Esophagus muscularis mucosa (tissue), 4 donors: ENCODE results near the gene ZNF598. TPM values are rescaled to one million over a fixed set of nuclear protein-coding genes. Genes with fewer than 3 reads are reported as not detected.

Experiments
- DNase-seq: peaks from one replicate; pipeline ENCODE4 v3.0.0-alpha.2; 2017; ENCODE audit errors: extremely low spot score
- H3K27ac ChIP-seq, 4 donors: fragments of 200-600 bp; sonication (generic); replicated peaks in 1 of 4; 1 replicate in 3 of 4; 2 replicates in 1 of 4; pipeline ENCODE4 v1.5.1; 2016 to 2019; ENCODE audit warnings: mild to moderate bottlenecking in 1 of 4
- H3K27me3 ChIP-seq, 4 donors: fragments of 200-600 bp; sonication (generic); one replicate each; pipeline versions ENCODE4 v1.5.1 to v1.6.0; 2016 to 2019
- H3K36me3 ChIP-seq, 4 donors: fragments of 200-600 bp; sonication (generic); one replicate each; pipeline ENCODE4 v1.5.1; 2016 to 2019
- H3K4me1 ChIP-seq, 4 donors: fragments of 200-600 bp; sonication (generic); one replicate each; pipeline ENCODE4 v1.5.1; 2016 to 2019
- H3K4me3 ChIP-seq, 4 donors: fragments of 200-600 bp; sonication (generic); 1 replicate in 2 of 4; 2 replicates in 2 of 4; pipeline ENCODE4 v1.5.1; 2016 to 2019; ENCODE audit warnings: mild to moderate bottlenecking in 4 of 4, moderate library complexity in 1 of 4
- H3K9me3 ChIP-seq, 4 donors: fragments of 200-600 bp; sonication (generic); 1 replicate in 3 of 4; 2 replicates in 1 of 4; pipeline ENCODE4 v1.5.1; 2016 to 2019
- CTCF ChIP-seq, 3 experiments: fragments of 200-600 bp in 2 of 3; fragments of 450-650 bp in 1 of 3; sonication (generic) in 2 of 3; IDR thresholded peaks; one replicate each; pipeline ENCODE4 v1.5.1; 2017 to 2019; ENCODE audit warnings: antibody characterized with exemption in 3 of 3, mild to moderate bottlenecking in 2 of 3, moderate library complexity in 1 of 3
- EP300 ChIP-seq: sonication (generic); formaldehyde crosslinking; IDR thresholded peaks from one replicate; pipeline ENCODE4 v1.6.1; 2017; ENCODE audit warnings: antibody characterized with exemption
- POLR2A ChIP-seq: fragments of 450-650 bp; IDR thresholded peaks from one replicate; pipeline ENCODE4 v1.6.1; 2017; ENCODE audit warnings: antibody characterized with exemption, moderate library complexity, mild to moderate bottlenecking, low read depth
- POLR2AphosphoS5 ChIP-seq, 2 donors: sonication (generic); formaldehyde crosslinking; IDR thresholded peaks; one replicate each; pipeline ENCODE4 v1.6.1; 2017; ENCODE audit warnings: antibody characterized with exemption in 2 of 2
- WGBS: methylation state at CpG from one replicate; pipeline ENCODE4 v1.1.5; 2018; 5-methylcytosine and 5-hydroxymethylcytosine counted together
- intact Hi-C: fragments of 100-400 bp; cut with DNase I; formaldehyde crosslinking; loops from one replicate; pipeline ENCODE4 v1.15.1; 2023
- total RNA-seq, 4 donors: library from RNA; depleted of rRNA; stranded (reverse); fragments of >200 nt; gene quantifications; one replicate each; pipeline versions ENCODE4 v1.1.0 to v1.2.1, GENCODE V29; 2016

Gene ZNF598
- total RNA-seq, 4 donors from 2014 or later = 23.3 to 46.5 (median 34.9) TPM

- H3K36me3 ChIP-seq = peaks cover 0 to 23% (median 18%) of the 10 kb centered on the region in 4 donors
- TF ChIP-seq POLR2AphosphoS5 (IDR thresholded peaks at IDR 0.05) (peak in 1 of 2 donors; percentile 4), CTCF (IDR thresholded peaks at IDR 0.05) (no peak)
- H3K9me3 ChIP-seq = no peaks in the 10 kb centered on the region
- intact Hi-C loops = no loop called here
- peaks cover 0 to 3% (median 0%) of the 10 kb centered on the region in 4 donors for H3K27me3 ChIP-seq
- no peak for DNase-seq
- peak overlapping the region; percentile 75 to 81 (median 77) for H3K27ac ChIP-seq
- H3K4me1 ChIP-seq = peaks cover 45 to 82% (median 78%) of the 10 kb centered on the region in 4 donors
- 8% methylated on average over 43 of the region's 76 CpGs for WGBS
- H3K4me3 ChIP-seq = peak overlapping the region; percentile 78 to 87 (median 80)
Observed at GRCh38 chr16:2027024-2028010, 17.7 kb upstream of the ZNF598 start.

GRCh38 chr16:2026461-2027023, 16.9 kb upstream of the ZNF598 start, which contains the start of gene NHERF2:
Gene NHERF2, plus strand, starts transcription at chr16:2026902. Its CDS starts 104 bp downstream, at chr16:2027006.
- Histone ChIP-seq H3K4me3 (peak within 1 kb of the TSS; percentile 78 to 87 (median 80)), H3K9me3 (no peaks in the 10 kb centered on the region), H3K4me1 (peaks cover 42 to 77% (median 73%) of the 10 kb centered on the region in 4 donors), H3K27me3 (peaks cover 0 to 11% (median 0%) of the 10 kb centered on the region in 4 donors), H3K36me3 (peaks cover 0 to 22% (median 15%) of the 10 kb centered on the region in 4 donors), H3K27ac (peak within 1 kb of the TSS; percentile 75 to 81 (median 77))
- intact Hi-C loops = no loop called here
- WGBS = 35% methylated on average over 9 of the region's 59 CpGs
- no peak for DNase-seq
- no peak for TF ChIP-seq POLR2A
- TF ChIP-seq CTCF (IDR thresholded peaks at IDR 0.05) = no peak
- TF ChIP-seq EP300 = no peak
- no peak for TF ChIP-seq POLR2AphosphoS5 (IDR thresholded peaks at IDR 0.05)

GRCh38 chr16:2025878-2026460, 16.3 kb upstream of the ZNF598 start:
- DNase-seq = no peak
- no peak for TF ChIP-seq CTCF (IDR thresholded peaks at IDR 0.05)
- TF ChIP-seq EP300 = no peak
- intact Hi-C loops = no loop called here
- peaks cover 0 to 16% (median 13%) of the 10 kb centered on the region in 4 donors for H3K36me3 ChIP-seq
- H3K27ac ChIP-seq = peak overlapping the region; percentile 67 to 77 (median 73)
- H3K4me1 ChIP-seq = peaks cover 42 to 77% (median 73%) of the 10 kb centered on the region in 4 donors
- H3K4me3 ChIP-seq = peak overlapping the region; percentile 78 to 87 (median 80)
- H3K9me3 ChIP-seq = no peaks in the 10 kb centered on the region
- WGBS = 86% methylated on average over 13 of the region's 16 CpGs
- H3K27me3 ChIP-seq = peaks cover 0 to 16% (median 4%) of the 10 kb centered on the region in 4 donors

GRCh38 chr16:2025251-2025650, 15.6 kb upstream of the ZNF598 start:
- intact Hi-C loops = no loop called here
- DNase-seq = no peak
- no peak overlapping the region for H3K4me3 ChIP-seq
- H3K9me3 ChIP-seq = no peaks in the 10 kb centered on the region
- 100% methylated on average over 4 of the region's 14 CpGs for WGBS
- H3K4me1 ChIP-seq = peaks cover 44 to 79% (median 77%) of the 10 kb centered on the region in 4 donors
- no peak overlapping the region for H3K27ac ChIP-seq
- TF ChIP-seq EP300 = no peak
- TF ChIP-seq POLR2A = no peak
- no peak for TF ChIP-seq CTCF (IDR thresholded peaks at IDR 0.05)
- no peak for TF ChIP-seq POLR2AphosphoS5 (IDR thresholded peaks at IDR 0.05)
- H3K36me3 ChIP-seq = peaks cover 0 to 13% (median 8%) of the 10 kb centered on the region in 4 donors
- peaks cover 0 to 24% (median 11%) of the 10 kb centered on the region in 4 donors for H3K27me3 ChIP-seq
